ENCODE results near the gene TMEM26.

The TMEM26 gene
- total RNA-seq: 0 reads per million in 2 donors

- no peak for DNase-seq
Measured at GRCh38 chr10:61452655-61453641, at the start of gene TMEM26. TSS of gene TMEM26 (minus strand) at chr10:61453381. CDS start at chr10:61453081, 300 bp downstream.

GRCh38 chr10:61500460-61500859, 47.3 kb upstream of the TMEM26 start:
- no peak for DNase-seq

GRCh38 chr10:61492364-61492995, 39.3 kb upstream of the TMEM26 start:
- DNase-seq: no peak

- DNase-seq: no peak
Measured at GRCh38 chr10:61487506-61487905, 34.3 kb upstream of the TMEM26 start.

- DNase-seq: no peak
Measured at GRCh38 chr10:61486738-61487396, 33.7 kb upstream of the TMEM26 start.

GRCh38 chr10:61486251-61486650, 33.1 kb upstream of the TMEM26 start:
- no peak for DNase-seq

- no peak for DNase-seq
Measured at GRCh38 chr10:61481597-61481996, 28.4 kb upstream of the TMEM26 start.

- no peak for DNase-seq
Measured at GRCh38 chr10:61480208-61480607, 27.0 kb upstream of the TMEM26 start.

GRCh38 chr10:61478621-61479312, 25.6 kb upstream of the TMEM26 start:
- DNase-seq: no peak

GRCh38 chr10:61477451-61477850, 24.3 kb upstream of the TMEM26 start:
- no peak for DNase-seq

GRCh38 chr10:61476529-61476928, 23.3 kb upstream of the TMEM26 start:
- DNase-seq: no peak

- DNase-seq: no peak
Measured at GRCh38 chr10:61475449-61475873, 22.3 kb upstream of the TMEM26 start.

GRCh38 chr10:61472090-61472674, 19.0 kb upstream of the TMEM26 start:
- no peak for DNase-seq

GRCh38 chr10:61471491-61471890, 18.3 kb upstream of the TMEM26 start:
- no peak for DNase-seq

GRCh38 chr10:61470740-61471139, 17.6 kb upstream of the TMEM26 start:
- DNase-seq: no peak

GRCh38 chr10:61465901-61466632, 12.9 kb upstream of the TMEM26 start:
- no peak for DNase-seq

GRCh38 chr10:61465171-61465496, 12.0 kb upstream of the TMEM26 start:
- no peak for DNase-seq

GRCh38 chr10:61464461-61465170, 11.4 kb upstream of the TMEM26 start:
- DNase-seq: no peak

- DNase-seq: no peak
Measured at GRCh38 chr10:61463035-61463909, 10.1 kb upstream of the TMEM26 start.

- no peak for DNase-seq
Measured at GRCh38 chr10:61460835-61461234, 7.7 kb upstream of the TMEM26 start.
